Thoracic aorta (tissue), 2 donors: ENCODE results near the gene DPEP3. TPM values are rescaled to one million over a fixed set of nuclear protein-coding genes. Genes with fewer than 3 reads are reported as not detected.

ENCODE experiments used
- ATAC-seq: fragments of 150-250 bp; one replicate; pipeline ENCODE4 v1.8.0; 2017; ENCODE audit warnings: low read depth; ENCODE audit not compliant: insufficient number of reproducible peaks, low FRiP score
- DNase-seq: peaks from one replicate; pipeline ENCODE4 v3.0.0-alpha.2; 2020; ENCODE audit warnings: low spot score
- H3K27ac ChIP-seq, 2 donors: fragments of 200-600 bp; sonication (generic); 1 replicate in 1 of 2; 2 replicates in 1 of 2; pipeline ENCODE4 v1.5.1; 2016; ENCODE audit warnings: mild to moderate bottlenecking in 2 of 2, moderate library complexity in 2 of 2
- H3K27me3 ChIP-seq: fragments of 200-600 bp; sonication (generic); replicated peaks from 2 replicates; pipeline ENCODE4 v1.6.0; 2016; ENCODE audit warnings: mild to moderate bottlenecking; ENCODE audit not compliant: insufficient read depth
- H3K36me3 ChIP-seq: fragments of 200-600 bp; sonication (generic); one replicate; pipeline ENCODE4 v1.5.1; 2016
- H3K4me1 ChIP-seq, 2 donors: fragments of 200-600 bp; sonication (generic); 1 replicate in 1 of 2; 2 replicates in 1 of 2; pipeline versions ENCODE4 v1.5.1 to v1.6.0; 2016; ENCODE audit warnings: low read depth in 2 of 2, mild to moderate bottlenecking in 1 of 2; ENCODE audit not compliant: control insufficient read depth in 1 of 2
- H3K4me3 ChIP-seq: fragments of 200-600 bp; sonication (generic); 2 replicates; pipeline ENCODE4 v1.5.1; 2016; ENCODE audit warnings: mild to moderate bottlenecking
- H3K9me3 ChIP-seq: fragments of 200-600 bp; sonication (generic); 2 replicates; pipeline ENCODE4 v1.5.1; 2016
- CTCF ChIP-seq: fragments of 200-600 bp; sonication (generic); IDR thresholded peaks from one replicate; pipeline ENCODE4 v1.5.1; 2019; ENCODE audit warnings: antibody characterized with exemption
- total RNA-seq, 2 donors: library from RNA; depleted of rRNA; stranded (reverse); fragments of >200 nt; gene quantifications; one replicate each; pipeline versions ENCODE4 v1.1.0 to v1.2.3, GENCODE V29; 2016

The DPEP3 gene
- total RNA-seq, 2 donors from 2014 or later: not detected

DNA sequence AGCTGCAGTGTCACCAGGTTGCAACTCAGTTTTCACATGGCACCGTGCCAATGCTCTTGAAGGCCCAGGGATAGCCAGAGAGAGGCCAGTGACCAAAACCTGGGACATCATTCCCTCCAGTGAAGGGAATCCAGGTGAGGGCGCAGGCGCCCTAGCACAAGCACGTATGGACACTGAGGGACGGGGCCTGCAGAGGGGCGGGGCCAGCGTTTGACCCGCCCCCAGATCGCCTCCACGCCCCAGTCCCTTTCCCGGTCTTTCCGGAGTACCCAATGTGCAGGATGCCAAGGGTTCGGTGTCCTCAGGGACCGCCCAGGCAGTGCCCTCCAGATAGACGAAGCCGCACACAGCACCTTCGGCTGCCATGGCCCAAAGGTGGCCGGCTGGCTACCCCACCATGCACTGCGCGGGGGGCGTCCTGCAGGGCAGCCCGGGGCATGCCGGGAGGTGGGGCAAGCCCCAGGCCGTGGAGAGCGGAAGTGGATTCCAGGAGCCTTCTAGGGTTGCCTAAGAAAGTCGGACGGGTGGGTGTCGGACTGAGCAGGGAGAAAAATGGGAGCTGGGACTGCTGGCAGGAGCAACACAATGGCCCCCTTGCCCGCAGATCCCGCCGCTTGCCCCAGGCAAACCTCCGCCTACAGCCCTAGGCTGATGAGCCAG lies 16.5 kb downstream of the DPEP3 start:
- H3K27ac ChIP-seq: peak overlapping the region; percentile 55 to 94
- DNase-seq (no peak), ATAC-seq (no peak)
- H3K4me1 ChIP-seq: peaks cover 33 to 79% of the 10 kb centered on the region in 2 donors
- no peaks in the 10 kb centered on the region for H3K9me3 ChIP-seq
- peaks cover 46% of the 10 kb centered on the region for H3K36me3 ChIP-seq
- no peaks in the 10 kb centered on the region for H3K27me3 ChIP-seq
- no peak for TF ChIP-seq CTCF
- peak overlapping the region; percentile 41 for H3K4me3 ChIP-seq

DNA sequence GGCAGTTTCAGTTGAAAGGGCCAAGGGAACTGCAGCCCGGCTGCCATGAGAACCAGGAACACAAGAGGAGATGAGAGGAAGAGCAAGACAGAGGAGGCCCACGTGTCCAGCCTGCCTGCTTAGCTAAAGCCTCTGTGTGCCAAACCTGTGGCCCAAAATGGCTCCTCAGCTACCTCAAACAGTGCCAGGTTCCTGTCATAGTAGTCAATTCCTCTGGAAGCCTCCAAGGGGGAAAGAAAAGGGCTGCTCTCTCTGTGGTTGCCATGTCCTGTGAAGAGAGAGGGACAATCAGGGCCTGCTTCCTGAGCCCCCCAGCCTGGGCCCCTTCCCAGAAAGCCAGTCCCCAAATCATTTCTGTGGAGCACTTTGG lies 17.0 kb downstream of the DPEP3 start:
- Histone ChIP-seq H3K36me3 (peaks cover 52% of the 10 kb centered on the region), H3K4me1 (peaks cover 33 to 79% of the 10 kb centered on the region in 2 donors), H3K27ac (peak overlapping the region; percentile 55 to 94), H3K9me3 (no peaks in the 10 kb centered on the region), H3K4me3 (peak overlapping the region; percentile 41), H3K27me3 (no peaks in the 10 kb centered on the region)
- ATAC-seq (no peak), DNase-seq (no peak)
- no peak for TF ChIP-seq CTCF

DNA sequence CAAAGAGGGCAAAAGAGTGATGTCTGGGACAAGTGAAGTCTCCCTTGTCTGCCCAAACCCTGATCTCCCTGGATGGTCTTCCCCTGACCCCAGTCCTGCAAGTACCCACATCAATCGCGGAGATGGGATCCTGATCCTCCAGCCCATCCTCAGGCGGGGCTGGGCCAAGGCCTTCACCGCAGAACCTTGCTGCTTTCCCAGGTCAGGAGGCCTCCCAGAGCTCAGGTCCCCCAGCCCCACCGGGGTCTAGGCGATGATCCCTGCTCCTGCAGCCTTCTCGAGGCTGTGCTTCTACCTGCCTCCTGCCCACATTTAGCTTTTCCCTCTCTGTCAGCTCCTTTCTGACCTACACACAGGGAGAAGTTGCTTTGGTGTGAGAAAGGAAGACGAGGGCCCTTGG lies 18.2 kb downstream of the DPEP3 start:
- H3K4me3 ChIP-seq: no peak overlapping the region
- H3K27ac ChIP-seq: peak overlapping the region in 1 of 2 donors; percentile 0
- H3K27me3 ChIP-seq: no peaks in the 10 kb centered on the region
- no peak for ATAC-seq
- DNase-seq: no peak
- H3K9me3 ChIP-seq: no peaks in the 10 kb centered on the region
- H3K36me3 ChIP-seq: peaks cover 63% of the 10 kb centered on the region
- peaks cover 33 to 73% of the 10 kb centered on the region in 2 donors for H3K4me1 ChIP-seq
- no peak for TF ChIP-seq CTCF

DNA sequence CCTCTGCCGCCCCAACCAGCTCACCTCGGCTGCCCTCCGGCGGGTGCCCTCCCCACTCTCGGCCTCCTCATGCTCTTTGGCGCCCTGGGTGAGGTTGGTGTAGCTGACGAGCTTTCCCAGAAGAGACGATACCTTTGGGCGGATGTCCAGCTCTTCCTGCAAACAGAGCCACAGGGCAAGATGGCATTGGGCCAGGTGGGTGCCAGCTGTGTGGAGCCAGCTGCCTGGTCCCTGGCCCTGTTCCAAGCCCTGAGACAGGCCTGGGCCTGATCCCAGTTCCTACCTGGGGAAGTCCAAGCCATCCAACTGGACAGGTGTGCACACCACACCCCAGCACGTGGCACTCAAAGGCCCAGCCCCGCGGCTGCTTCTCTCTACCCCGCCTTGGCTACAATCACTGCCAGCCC lies 18.7 kb downstream of the DPEP3 start:
- DNase-seq (no peak), ATAC-seq (no peak)
- no peaks in the 10 kb centered on the region for H3K27me3 ChIP-seq
- H3K4me3 ChIP-seq: no peak overlapping the region
- H3K27ac ChIP-seq: peak overlapping the region; percentile 0 to 23
- H3K4me1 ChIP-seq: peaks cover 28 to 67% of the 10 kb centered on the region in 2 donors
- no peak for TF ChIP-seq CTCF
- no peaks in the 10 kb centered on the region for H3K9me3 ChIP-seq
- H3K36me3 ChIP-seq: peaks cover 63% of the 10 kb centered on the region

DNA sequence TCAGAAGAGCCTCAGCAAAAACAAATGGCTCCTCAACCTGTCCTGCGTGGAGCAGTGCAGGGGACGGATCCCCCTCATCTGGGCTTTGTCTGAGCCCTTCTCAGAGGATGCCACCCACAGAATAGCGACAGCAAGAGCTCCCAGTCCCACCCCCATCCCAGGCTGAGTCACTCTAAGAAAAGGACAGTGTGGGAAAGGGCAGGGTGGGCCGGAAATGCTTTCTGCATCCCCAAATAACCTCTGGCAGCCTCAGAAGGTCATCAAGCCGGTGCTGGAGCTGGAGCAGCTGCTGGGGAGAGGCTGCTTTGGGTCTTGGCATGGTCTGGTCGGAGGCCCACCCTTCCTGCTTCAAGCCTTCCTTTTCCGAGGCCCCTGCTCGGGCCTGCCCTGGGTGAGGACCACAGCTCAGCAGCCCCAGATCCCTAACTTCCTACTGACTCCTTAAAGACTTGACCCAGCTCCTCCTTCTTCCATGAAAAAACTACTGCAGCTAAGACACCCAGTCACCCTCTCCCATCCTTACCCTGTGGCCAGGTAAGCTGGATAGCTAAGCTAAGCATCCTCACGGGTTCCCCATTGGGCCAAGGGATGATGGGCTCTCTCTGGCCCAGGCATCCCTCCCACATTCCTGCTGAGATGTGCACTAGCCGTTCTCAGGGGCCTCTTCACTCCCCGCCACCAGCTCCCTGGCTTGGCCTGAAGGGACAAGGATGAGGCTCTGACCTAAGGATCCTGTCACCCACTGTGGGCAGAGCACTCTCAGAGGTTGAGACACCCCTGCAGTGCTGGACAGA lies 20.6 kb downstream of the DPEP3 start:
- Histone ChIP-seq H3K4me3 (no peak overlapping the region), H3K27ac (peak overlapping the region; percentile 53 to 55), H3K27me3 (no peaks in the 10 kb centered on the region), H3K36me3 (peaks cover 73% of the 10 kb centered on the region), H3K4me1 (peaks cover 18 to 49% of the 10 kb centered on the region in 2 donors), H3K9me3 (no peaks in the 10 kb centered on the region)
- ATAC-seq (no peak), DNase-seq (no peak)
- TF ChIP-seq CTCF: no peak
